GM12878 (cell line): ENCODE measurements around the gene UBE2L5.

Experiments used
- ATF2 ChIP-seq: IDR thresholded peaks from 2 replicates; pipeline ENCODE4 v1.6.1; 2012; ENCODE audit warnings: low read length, inconsistent platforms
- CHD1 ChIP-seq: IDR thresholded peaks from 2 replicates; pipeline ENCODE4 v1.6.1; 2012; ENCODE audit warnings: low read depth, low read length, improper control_type of control experiment
- CTCF ChIP-seq, 3 experiments: IDR thresholded peaks in 2 of 3; conservative IDR thresholded peaks in 1 of 3; 2 replicates each; pipeline ENCODE4 v1.5.1; 2011; ENCODE audit warnings: low read depth in 3 of 3, low read length in 3 of 3, mild to moderate bottlenecking in 3 of 3, control low read depth in 2 of 3, moderate library complexity in 2 of 3, inconsistent platforms in 1 of 3, mixed read lengths in 1 of 3; ENCODE audit not compliant: control insufficient read depth in 2 of 3, insufficient read depth in 1 of 3; ENCODE audit errors: extremely low read depth in 1 of 3
- FOXK2 ChIP-seq: fragments of 450-650 bp; IDR thresholded peaks from 2 replicates; pipeline ENCODE4 v1.6.1; 2017; ENCODE audit warnings: mild to moderate bottlenecking, moderate library complexity
- HCFC1 ChIP-seq: fragments of 150-350 bp; IDR thresholded peaks from 2 replicates; pipeline ENCODE4 v1.6.1; 2014; ENCODE audit warnings: low read length
- NFYA ChIP-seq: IDR thresholded peaks from 2 replicates; pipeline ENCODE4 v1.6.1; 2011; ENCODE audit warnings: low read depth, mild to moderate bottlenecking, low read length, improper control_type of control experiment, borderline replicate concordance
- PML ChIP-seq: IDR thresholded peaks from 2 replicates; pipeline ENCODE4 v1.6.1; 2012; ENCODE audit warnings: low read length, inconsistent platforms
- RAD21 ChIP-seq: IDR thresholded peaks from 2 replicates; pipeline ENCODE4 v1.6.1; 2011; ENCODE audit warnings: mild to moderate bottlenecking, low read depth, low read length, moderate library complexity; ENCODE audit not compliant: insufficient read depth
- REST ChIP-seq: IDR thresholded peaks from 2 replicates; pipeline ENCODE4 v1.6.1; 2012; ENCODE audit warnings: mild to moderate bottlenecking, low read depth, low read length
- TBL1XR1 ChIP-seq: IDR thresholded peaks from 2 replicates; pipeline ENCODE4 v1.6.1; 2012; ENCODE audit warnings: low read depth, low read length, improper control_type of control experiment
- ZBTB4 ChIP-seq: fragments of 450-650 bp; formaldehyde crosslinking; IDR thresholded peaks from 2 replicates; pipeline ENCODE4 v1.4.0; 2022; ENCODE audit warnings: mild to moderate bottlenecking, moderate library complexity

- TF ChIP-seq CTCF (IDR thresholded peaks at IDR 0.05 in 2 of 3, conservative IDR thresholded peaks at IDR 0.05 in 1 of 3; ENCODE audit: control insufficient read depth in 2 of 3, extremely low read depth in 1 of 3, insufficient read depth in 1 of 3, low read depth in 3 of 3, low read length in 3 of 3) (no peak), CHD1 (no peak), ATF2 (no peak), ZBTB4 (CRISPR knock-in tag) (no peak), FOXK2 (no peak), HCFC1 (no peak), TBL1XR1 (no peak), RAD21 (no peak), PML (no peak), REST (no peak), NFYA (no peak)
Measured at GRCh38 chr13:30396434-30397075, 25.7 kb upstream of the UBE2L5 start.
